ENCODE measurements around the gene PSPH.
"Not testable (repeated sequence)": the region's sequence is repeated elsewhere in the genome, so short reads cannot be mapped to it uniquely, and the experiment has no call there.

DNA sequence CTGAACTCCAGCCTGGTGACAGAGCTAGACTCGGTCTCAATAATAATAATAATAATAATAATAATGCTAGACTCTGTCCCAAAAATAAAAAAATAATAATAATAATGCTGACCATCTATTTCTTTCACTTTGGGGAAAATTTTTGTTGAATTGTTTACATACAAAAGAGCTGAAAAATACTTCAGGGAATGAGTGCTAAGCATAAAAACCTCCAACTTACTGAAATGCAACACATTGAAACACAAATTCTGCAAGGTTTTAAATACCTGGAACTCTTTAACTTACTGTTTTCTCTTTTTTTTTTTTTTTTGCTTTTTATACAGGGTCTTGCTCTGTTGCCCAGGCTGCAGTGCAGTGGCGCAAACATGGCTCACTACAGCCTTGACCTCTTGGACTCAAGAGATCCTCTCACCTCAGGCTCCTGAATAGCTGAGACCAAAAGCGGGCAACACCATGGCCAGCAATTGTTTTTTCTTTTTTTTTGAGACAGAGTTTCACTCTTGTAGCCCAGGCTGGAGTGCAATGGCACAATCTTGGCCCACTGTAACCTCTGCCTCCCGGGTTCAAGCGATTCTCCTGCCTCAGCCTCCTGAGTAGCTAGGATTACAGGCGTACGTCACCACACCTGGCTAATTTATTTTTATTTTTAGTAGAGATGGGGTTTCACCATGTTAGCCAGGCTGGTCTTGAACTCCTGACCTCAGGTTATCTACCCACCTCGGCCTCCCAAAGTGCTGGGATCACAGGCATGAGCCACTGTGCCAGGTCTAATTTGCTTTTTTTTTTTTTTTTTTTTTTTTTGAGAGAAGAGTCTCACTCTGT is 47.2 kb upstream of the PSPH start:
- TF ChIP-seq FOXA1 (IDR thresholded peaks at IDR 0.05); TARDBP (IDR thresholded peaks at IDR 0.05); HDGF (IDR thresholded peaks at IDR 0.05; ENCODE audit: borderline replicate concordance); LEF1 (IDR thresholded peaks at IDR 0.05; ENCODE audit: borderline replicate concordance); SUZ12 (IDR thresholded peaks at IDR 0.05); FOXK2 (IDR thresholded peaks at IDR 0.05); ARNT (IDR thresholded peaks at IDR 0.05); ELF4 (IDR thresholded peaks at IDR 0.05); NFRKB (IDR thresholded peaks at IDR 0.05); BHLHE40 (IDR thresholded peaks at IDR 0.05; ENCODE audit: borderline replicate concordance); FOXM1 (IDR thresholded peaks at IDR 0.05; ENCODE audit: borderline replicate concordance); PKNOX1 (IDR thresholded peaks at IDR 0.05); L3MBTL2 (conservative IDR thresholded peaks at IDR 0.05): not testable (repeated sequence)
